Hepatocyte (in vitro differentiated cells): ENCODE measurements around the gene CRELD2.

Source experiments
- EZH2 ChIP-seq: fragments of 200-600 bp; sonication (generic); IDR thresholded peaks from 2 replicates; pipeline ENCODE4 v1.6.1; 2016; ENCODE audit warnings: antibody characterized with exemption, mild to moderate bottlenecking, borderline replicate concordance
- EZH2phosphoT487 ChIP-seq: fragments of 200-600 bp; sonication (generic); IDR thresholded peaks from one replicate; pipeline ENCODE4 v1.6.1; 2018; ENCODE audit warnings: antibody characterized with exemption, mild to moderate bottlenecking, low read depth, moderate library complexity; ENCODE audit not compliant: unreplicated experiment, severe bottlenecking
- TF ChIP-seq, protein P1 (sequence below): fragments of 200-600 bp; sonication (generic); IDR thresholded peaks from 2 replicates; pipeline ENCODE4 v1.5.1; 2016; ENCODE audit warnings: antibody characterized with exemption, mild to moderate bottlenecking; ENCODE audit not compliant: poor library complexity

DNA sequence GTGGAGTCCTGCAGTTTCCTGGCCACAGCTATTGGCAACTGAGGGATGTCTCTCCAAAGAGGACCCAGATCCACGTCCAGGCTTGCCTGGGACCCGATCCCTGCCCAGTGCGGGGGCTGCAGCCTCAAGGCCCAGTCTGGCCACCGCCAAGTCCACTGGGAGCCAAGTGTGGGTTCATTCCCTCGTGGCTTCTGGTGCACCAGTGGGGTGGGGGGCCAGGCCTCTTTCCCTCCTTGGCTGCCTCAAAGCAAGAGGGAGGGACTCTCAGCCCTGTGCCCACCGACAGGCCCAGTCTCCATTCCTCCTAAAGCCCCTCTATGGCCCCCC, 28.8 kb downstream of the CRELD2 start:
- TF ChIP-seq EZH2 (no peak), EZH2phosphoT487 (no peak)
- TF ChIP-seq, protein P1, sequence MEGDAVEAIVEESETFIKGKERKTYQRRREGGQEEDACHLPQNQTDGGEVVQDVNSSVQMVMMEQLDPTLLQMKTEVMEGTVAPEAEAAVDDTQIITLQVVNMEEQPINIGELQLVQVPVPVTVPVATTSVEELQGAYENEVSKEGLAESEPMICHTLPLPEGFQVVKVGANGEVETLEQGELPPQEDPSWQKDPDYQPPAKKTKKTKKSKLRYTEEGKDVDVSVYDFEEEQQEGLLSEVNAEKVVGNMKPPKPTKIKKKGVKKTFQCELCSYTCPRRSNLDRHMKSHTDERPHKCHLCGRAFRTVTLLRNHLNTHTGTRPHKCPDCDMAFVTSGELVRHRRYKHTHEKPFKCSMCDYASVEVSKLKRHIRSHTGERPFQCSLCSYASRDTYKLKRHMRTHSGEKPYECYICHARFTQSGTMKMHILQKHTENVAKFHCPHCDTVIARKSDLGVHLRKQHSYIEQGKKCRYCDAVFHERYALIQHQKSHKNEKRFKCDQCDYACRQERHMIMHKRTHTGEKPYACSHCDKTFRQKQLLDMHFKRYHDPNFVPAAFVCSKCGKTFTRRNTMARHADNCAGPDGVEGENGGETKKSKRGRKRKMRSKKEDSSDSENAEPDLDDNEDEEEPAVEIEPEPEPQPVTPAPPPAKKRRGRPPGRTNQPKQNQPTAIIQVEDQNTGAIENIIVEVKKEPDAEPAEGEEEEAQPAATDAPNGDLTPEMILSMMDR = no peak
